Measurements from ENCODE around the gene CD58. TPM values are rescaled to one million over a fixed set of nuclear protein-coding genes. Genes with fewer than 3 reads are reported as not detected.
"Not testable (repeated sequence)": the region's sequence is repeated elsewhere in the genome, so short reads cannot be mapped to it uniquely, and the experiment has no call there.

The CD58 gene, protein sequence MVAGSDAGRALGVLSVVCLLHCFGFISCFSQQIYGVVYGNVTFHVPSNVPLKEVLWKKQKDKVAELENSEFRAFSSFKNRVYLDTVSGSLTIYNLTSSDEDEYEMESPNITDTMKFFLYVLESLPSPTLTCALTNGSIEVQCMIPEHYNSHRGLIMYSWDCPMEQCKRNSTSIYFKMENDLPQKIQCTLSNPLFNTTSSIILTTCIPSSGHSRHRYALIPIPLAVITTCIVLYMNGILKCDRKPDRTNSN
- 6.1 TPM for total RNA-seq

DNA sequence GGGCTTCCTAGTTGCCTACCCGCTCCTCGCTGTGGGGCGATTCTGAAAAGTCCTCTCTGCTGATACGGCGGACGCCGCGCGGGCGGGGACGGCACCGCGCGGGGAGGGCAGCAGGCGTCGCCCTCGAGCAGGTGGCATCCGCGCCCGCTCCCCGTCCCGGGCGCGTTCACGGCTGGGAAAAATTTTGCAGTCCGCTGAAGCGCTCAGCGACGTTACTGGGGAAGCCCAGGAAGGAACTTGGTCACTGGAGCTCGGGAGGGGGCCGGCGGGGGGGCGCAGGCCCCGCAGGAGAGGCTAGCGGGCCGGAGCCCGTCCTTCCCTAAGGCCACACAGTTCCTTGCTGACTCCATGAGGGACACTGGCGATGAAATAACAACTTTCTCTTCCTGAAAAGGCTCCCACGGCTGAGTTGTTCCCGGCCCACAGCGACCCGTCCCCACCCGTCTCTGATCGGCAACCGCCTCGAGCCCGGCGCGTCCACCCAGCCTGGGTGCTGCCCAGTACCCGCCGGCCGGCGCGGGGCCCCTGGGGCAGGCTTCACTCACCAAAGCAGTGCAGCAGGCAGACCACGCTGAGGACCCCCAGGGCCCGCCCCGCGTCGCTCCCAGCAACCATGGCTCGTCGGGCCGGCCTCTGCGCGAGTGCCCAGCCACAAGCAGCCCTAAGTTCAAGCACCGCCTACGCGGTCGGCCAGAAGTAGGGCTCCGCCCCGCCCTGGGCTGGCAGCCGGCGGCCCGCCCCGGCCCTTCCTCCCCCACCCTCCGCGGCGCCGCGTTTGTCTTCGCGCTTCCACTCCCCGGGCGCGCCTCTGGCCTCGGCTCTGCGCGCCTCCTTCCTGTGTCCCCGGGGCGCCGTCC, at the start of gene CD58:
CD58 (minus strand) TSS at position 669 of the 857 bp plus-strand sequence; CDS start at position 615, 54 bp downstream.
- peak; percentile 73 to 85 for DNase-seq (ENCODE audit: low spot score in 2 of 2)
- no peak for FAIRE-seq

DNA sequence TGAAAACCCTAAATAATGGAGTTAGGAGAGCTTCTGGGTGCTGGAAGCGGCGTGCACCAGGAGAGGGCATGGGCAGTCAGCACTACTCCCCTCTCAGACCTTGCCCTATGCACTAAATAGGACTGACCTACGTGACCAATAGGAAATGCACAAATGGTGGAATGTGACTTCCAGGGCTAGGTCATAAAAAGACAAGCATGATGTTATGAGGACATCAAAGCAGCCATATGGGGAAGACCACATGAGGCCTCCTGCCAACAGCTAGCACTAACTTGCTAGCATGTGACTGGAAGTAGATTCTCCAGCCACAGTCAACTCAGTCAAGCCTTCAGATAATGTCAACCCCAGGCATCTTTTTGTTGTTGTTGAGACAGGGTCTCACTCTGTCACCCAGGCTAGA, 49.6 kb upstream of the CD58 start:
- not testable (repeated sequence) for DNase-seq (ENCODE audit: low spot score in 2 of 2); FAIRE-seq

DNA sequence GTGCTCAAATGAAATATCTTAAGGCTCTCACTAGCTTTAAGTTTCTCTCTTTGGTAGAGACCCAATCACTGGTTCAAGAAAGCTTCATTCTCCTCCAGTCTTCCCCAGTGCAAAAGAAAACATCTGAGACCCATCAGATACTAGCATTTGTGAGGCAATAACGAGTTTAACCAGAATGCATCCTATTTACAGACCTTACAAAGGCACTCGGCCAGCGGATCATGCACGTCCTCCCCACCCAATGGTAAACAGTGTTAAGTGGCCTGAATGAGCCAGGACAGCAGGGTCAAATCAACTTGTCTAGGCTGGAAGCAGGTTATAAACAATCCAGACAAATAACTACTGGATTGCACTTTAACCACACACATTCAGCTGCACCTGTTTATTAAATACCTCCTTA, 48.3 kb upstream of the CD58 start:
- not testable (repeated sequence) for FAIRE-seq; DNase-seq (ENCODE audit: low spot score in 2 of 2)

DNA sequence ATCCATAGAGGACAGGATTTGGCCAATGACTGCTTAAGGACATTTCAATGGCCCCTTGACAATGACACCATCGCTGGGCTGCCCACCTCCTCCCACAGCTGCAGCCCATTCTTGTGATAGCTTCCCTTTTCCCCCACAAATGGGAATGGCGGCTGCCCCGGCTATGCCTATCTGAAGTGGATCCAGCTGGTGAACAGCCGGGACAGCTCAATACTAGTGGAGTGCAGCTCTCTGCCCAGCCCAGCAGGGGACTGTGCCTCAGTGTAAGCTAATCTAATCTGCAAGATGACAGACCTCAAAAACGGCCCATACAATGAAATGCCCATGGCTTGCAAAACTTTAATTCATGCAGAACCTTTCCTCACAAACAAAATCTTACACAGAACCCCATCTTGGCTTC, 47.0 kb upstream of the CD58 start:
- not testable (repeated sequence) for FAIRE-seq; DNase-seq (ENCODE audit: low spot score in 2 of 2)

DNA sequence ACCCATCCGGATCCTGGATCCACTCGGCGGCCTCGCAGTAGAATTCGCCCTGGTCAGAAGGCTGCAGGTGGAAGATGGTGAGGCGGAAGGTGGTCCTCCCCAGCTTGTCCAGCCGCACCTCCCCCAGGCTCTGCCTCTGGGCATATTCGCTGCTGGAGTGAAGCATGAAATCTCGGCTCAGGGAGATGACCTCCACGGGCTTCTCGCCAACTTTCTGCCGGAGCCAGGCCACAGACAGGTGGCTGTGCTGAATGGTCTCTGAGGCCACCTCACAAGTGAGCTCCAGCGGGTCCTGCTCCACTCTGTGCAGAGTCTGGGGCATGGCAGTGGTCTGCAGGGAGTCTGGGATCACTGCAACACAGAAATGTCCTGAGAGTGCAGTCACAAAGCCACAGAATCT, 43.0 kb upstream of the CD58 start:
- not testable (repeated sequence) for FAIRE-seq; DNase-seq (ENCODE audit: low spot score in 2 of 2)

DNA sequence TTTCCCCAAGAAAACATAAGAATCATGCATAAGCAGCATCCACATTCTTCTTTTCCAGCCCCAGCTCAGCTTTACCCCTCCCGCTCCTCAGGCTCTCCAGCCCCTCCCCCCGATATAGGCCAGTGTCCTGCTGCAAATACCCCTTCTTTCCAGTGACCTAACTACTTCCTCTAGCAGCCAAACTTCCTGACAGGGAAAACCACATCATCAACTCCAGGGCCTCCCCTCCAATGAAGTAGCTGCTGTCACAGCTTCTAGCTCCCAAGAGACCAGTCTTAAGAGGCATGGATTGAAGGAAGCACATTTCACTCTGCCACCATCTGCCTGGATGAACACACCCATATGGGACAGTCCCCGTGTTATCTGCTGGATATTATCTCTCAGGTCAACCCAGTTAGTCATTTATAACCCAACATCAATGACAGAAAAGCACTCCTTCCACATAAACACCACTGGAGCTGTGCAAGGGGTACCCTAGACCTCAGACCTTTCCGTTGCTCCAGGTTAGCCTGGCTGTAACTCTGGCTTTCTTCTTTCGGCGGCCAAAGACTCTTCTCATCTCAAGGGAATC, 39.1 kb upstream of the CD58 start:
- DNase-seq (ENCODE audit: low spot score in 2 of 2); FAIRE-seq: not testable (repeated sequence)

DNA sequence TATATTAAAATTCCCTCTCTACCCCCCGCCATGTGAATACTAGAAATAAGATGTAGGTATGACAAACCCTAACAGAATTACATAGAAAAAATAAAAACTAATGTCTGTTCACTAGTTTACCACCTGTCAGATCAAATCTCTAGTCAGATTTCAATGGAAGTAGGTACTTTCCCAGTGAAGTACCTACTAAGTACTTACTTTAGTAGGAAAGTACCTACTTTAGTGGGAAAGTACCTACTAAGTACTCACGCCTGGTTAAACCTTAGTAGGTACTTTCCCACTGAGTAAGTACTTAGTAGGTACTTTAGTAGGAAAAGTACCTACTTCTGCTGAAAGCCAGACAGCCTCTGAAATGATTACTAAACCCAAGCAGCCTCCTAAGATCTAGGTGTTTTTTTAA, 38.0 kb upstream of the CD58 start:
- FAIRE-seq; DNase-seq (ENCODE audit: low spot score in 2 of 2): not testable (repeated sequence)

DNA sequence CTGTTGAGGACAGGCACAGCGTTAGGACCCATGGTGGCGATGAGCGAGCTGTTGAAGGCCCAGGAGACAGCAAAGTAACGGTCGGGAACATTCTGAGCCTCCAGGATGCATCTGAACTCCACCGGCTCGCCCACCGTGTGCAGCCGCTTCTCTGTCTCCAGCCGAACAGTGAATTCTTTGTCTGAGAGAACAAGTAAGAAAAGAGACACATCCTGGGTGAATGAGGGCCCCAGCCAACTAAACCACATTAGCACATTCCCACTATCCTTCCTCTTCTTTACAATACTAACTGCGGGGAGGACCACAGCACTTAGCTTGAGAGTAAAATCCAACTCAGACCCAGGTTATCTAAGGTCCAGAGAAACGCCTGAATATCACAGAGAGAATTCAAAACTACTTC, 37.3 kb upstream of the CD58 start:
- DNase-seq (ENCODE audit: low spot score in 2 of 2); FAIRE-seq: not testable (repeated sequence)

DNA sequence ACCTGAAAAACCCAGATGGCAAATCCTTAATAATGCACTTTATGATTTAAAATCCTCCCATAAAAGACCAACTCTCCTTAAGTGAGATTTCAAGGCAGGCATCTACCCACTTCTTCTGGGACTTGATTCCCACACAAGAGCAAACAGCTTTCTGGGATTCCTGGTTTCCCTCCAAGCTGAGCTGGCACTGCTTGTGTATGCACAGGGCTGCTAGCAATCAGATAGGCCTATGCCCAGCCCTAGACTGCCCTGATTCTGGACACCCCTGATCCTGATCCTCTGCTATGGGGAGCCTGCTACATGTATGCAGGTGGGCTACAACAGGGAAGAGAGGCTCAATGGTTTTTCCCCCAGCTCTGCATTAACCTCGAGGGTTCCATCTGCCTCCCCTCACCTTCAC, 36.6 kb upstream of the CD58 start:
- FAIRE-seq; DNase-seq (ENCODE audit: low spot score in 2 of 2): not testable (repeated sequence)

DNA sequence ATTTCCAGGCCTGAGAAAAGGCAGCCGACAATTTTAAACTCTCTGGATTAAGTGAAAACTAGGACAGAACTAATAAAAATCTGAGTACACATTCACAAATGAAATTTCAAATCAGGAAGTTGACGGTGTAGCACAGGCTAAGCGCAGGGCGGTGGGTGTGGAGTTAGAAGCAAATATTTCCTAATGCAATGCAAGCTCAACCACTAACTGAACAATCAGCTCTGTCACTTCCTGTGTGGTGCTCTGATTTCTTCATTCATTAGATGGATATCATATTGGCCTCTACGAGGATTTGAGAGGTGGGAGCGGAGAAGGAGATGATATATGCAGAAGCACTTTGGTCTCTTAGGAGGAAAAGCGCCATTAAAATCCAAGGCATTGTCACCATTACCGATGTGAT, 35.2 kb upstream of the CD58 start:
- FAIRE-seq; DNase-seq (ENCODE audit: low spot score in 2 of 2): not testable (repeated sequence)

DNA sequence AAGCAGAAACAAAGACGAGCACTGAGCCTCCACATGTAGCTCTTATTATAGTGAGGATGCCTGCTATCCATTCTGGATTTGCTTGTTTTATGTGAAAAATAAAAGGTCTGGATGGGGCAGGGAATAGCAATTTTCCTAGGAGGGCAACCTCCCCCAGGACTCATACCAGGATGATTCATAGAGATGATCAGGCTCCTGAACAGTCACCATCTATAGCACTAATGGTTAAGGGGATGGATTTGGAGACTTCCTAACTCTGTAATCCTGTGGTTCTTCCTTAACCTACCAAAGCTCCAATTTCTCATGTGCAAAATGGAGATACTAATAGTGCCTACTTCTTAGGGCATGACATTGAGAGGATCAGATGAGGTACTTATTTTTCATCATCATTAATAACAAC, 34.5 kb upstream of the CD58 start:
- DNase-seq (ENCODE audit: low spot score in 2 of 2): no peak
- FAIRE-seq: no peak

DNA sequence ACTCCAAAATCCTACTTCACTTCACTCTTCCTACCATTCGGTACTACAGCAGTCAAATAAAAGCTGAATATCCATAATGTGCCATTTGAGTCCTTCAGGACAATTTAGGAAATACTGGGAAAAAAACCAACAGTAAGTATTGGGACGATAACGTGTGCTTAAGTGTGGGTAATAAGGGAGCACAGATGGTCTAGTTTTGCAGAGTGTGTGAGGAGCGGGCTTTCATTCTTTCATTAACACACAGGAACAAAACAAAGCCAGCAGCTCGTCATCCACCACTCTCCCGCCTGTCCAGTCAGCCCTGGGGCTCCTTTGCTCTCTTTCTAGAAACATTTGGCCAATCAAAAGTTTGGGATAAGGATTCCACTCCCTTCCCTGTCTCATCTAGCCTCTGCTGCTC, 33.6 kb upstream of the CD58 start:
- not testable (repeated sequence) for FAIRE-seq; DNase-seq (ENCODE audit: low spot score in 2 of 2)

DNA sequence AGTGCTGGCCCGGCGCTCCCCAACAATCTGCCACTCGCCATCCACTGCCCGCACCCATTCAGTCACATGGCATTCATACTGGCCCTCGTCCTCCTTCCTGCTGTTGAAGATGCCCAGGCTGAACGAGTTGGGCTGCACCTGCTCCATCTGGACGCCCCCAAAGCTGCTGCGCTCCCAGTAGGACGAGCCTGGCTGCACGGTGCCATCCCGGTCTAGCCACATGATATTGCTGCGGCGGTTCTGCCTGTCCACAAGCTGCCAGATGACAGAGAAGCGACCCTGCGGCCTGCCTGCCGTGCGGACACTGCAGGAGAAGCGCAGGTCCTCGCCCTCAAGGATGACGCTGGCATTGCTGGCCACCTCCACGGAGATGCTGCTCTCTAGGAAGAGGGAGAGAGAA, 32.8 kb upstream of the CD58 start:
- not testable (repeated sequence) for FAIRE-seq; DNase-seq (ENCODE audit: low spot score in 2 of 2)

DNA sequence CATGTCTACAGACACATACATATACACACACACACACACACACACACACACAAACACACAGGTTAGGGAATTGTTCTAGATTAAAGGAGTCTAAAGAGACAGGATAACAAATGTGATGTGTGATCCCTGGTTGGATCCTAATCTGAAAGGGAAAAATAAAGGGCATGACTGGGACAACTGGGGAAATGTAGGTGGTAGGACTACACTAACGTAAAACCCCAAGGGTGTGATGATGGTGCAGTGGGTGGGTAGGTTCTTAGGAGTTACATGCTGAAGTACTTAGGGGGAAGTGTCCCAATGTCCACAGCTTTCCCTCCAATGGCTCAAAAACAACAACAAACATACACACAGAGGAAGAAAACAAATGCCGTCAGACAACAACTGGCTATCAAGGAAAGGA, 28.5 kb upstream of the CD58 start:
- DNase-seq (ENCODE audit: low spot score in 2 of 2); FAIRE-seq: not testable (repeated sequence)

DNA sequence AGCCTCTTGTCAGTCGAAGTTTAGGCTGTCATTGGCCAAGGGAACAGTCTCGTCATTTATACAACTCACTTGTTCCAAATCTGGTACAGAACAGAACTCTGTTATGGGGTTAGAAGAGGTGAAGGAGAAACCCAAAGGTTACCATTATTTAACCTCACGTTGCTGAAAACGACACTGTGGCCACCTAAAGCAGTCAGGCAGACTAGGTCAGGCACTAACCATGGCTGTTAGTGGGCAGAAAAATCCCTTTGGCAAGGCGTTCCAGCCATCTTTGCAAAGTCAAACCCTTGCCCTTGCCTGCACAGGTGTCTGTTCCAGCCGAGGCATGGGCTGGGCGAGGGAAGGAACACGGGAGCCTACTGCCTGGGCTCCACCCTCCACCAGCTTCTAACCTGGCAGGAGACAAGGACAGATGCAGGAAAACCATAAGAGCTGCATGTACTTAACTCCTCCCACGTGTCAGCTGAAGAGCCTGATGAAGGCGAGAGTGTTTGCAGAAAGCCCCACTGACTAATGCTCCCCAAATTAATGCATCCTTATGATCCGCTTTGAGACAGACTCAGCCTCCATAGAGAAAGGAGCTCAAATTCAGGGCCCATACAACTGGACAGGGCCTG, 27.7 kb upstream of the CD58 start:
- FAIRE-seq; DNase-seq (ENCODE audit: low spot score in 2 of 2): not testable (repeated sequence)

DNA sequence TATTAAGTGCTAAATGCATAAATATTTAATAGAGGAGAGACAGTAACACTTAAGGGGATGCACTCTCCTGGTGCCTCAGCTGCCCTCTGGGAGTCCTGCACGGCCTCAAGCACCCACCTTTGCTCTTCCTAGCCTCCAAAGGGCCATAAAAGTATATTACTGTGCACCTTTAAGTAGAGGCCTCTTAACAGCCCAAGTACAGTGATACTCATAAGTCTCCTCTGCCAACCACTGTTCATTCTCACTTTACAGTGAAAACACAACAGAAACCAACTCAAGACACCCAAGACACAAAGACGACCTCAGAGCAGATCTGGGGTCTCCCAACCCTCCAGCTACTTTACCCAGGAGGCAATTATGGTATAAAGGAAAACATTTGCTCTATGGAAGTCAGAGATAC, 26.6 kb upstream of the CD58 start:
- not testable (repeated sequence) for DNase-seq (ENCODE audit: low spot score in 2 of 2); FAIRE-seq

DNA sequence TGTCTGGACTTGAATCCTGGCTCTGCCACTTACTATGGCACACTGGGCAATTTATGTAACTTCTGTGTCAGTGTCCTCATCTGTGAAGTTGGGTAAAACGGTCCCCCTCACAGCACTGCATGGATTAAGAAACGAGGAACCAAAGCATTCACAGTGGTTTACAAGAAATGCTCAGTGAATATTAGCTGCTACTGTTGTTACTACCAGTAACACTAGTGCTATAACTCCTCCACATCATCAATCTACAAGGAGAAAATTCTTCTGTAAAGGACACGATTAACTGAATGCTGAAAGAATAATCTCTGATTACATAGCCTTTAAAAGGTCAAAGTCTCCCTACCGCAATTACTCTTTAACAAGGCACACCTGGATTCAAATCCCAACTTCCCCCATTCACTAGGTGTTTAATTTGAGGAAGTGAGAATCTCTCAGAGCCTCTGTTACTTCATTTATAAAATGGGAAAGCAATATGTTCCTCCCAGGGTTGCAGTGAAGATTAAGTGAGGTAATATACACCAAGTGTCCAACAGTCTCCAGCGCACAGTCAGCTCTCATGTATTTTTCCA, 26.0 kb upstream of the CD58 start:
- FAIRE-seq; DNase-seq (ENCODE audit: low spot score in 2 of 2): not testable (repeated sequence)

DNA sequence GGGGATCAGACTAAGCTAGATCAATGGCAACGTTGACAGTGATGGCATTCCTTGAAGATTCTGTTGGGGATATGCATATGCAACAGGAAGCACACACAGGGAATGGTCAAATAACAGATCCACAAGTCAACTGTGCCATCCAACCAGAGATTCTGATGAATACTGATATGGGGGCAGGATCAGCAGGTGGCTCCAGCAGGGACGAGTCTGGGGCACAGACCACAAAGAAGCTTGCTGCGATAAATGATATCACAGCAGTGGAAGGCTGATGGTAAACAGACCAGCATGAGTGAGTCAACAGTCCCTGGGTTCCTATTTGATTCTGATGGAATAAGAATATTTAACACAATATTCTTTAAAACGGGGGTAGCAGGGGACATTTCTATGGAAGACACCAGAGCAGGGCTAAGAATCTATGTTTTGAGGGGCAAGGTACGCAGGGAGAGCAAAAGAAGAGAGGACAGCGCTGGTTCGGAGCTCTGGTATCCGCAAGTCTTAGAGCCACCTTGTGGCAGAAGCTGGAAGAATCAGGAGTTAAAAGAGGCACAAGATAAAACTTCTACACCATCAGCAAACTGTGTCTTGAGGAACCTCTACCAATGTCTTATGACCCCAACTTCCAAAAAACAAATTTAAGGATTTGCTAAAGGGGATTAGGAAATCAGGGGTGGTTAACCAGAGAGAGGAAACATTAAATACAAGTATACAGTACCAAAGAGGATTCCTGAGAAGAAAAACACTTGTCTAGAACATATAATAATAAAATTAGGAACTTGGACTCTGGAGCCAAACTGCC, 25.3 kb upstream of the CD58 start:
- FAIRE-seq; DNase-seq (ENCODE audit: low spot score in 2 of 2): not testable (repeated sequence)

DNA sequence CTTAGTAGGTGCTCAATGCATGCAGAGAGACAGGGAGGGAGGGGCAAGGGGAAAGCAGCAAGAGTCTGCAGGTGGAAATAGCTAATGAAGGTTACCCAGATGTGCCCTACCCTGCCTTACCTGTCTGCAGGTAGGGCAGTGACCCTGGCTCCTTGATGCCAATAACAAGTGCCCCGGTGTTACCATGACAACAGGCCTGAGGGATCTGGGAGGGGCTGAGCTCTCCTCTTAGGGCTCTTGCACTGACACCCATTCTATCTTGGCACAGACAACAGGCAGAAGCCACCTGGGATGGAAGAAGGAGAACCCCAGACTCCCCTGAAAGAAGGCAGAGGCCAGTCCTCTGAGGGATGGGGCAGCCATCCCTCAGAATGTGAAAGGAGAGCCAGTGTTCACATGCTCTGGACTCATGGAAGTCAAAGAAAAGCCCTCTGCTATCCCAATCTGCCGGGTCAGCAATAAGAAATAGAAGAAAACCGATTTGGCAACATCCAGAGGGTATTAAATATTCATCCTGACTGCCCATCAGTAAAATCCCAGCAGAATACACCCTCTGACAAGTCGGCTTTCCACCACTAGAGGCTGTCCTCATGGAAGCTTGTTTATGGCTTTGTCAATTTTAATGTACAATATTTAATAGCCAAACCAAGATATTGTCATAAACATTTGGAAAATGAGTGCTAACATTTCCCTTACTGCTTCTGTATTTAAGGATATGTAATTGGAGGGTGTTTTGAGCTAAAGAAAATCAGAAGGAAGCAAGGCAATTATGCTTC, 24.4 kb upstream of the CD58 start:
- not testable (repeated sequence) for DNase-seq (ENCODE audit: low spot score in 2 of 2); FAIRE-seq

Measured in frontal cortex (tissue), 4 donors.